BE2C (cell line): ENCODE data around the gene ACSM3.

Experiments used
- DNase-seq: peaks from one replicate; pipeline ENCODE4 v3.0.0-alpha.2; 2020
- H3K27me3 ChIP-seq: fragments of 250-450 bp; sonication (Bioruptor Pico); 2 replicates; pipeline ENCODE4 v1.5.1; 2020; ENCODE audit warnings: mild to moderate bottlenecking
- H3K36me3 ChIP-seq: fragments of 250-450 bp; sonication (Bioruptor Pico); 2 replicates; pipeline ENCODE4 v1.5.1; 2020; ENCODE audit warnings: mild to moderate bottlenecking
- H3K4me1 ChIP-seq: fragments of 250-450 bp; sonication (Bioruptor Pico); 2 replicates; pipeline ENCODE4 v1.5.1; 2020
- H3K4me3 ChIP-seq: 2 replicates; pipeline ENCODE4 v1.5.1; 2011; ENCODE audit warnings: low read depth, low read length
- H3K9me3 ChIP-seq: fragments of 250-450 bp; sonication (Bioruptor Pico); 2 replicates; pipeline ENCODE4 v1.5.1; 2020
- TF ChIP-seq, protein P1 (sequence below): IDR thresholded peaks from 2 replicates; pipeline ENCODE4 v1.5.1; 2012; ENCODE audit warnings: mild to moderate bottlenecking, low read depth, low read length

ACSM3 gene

DNA sequence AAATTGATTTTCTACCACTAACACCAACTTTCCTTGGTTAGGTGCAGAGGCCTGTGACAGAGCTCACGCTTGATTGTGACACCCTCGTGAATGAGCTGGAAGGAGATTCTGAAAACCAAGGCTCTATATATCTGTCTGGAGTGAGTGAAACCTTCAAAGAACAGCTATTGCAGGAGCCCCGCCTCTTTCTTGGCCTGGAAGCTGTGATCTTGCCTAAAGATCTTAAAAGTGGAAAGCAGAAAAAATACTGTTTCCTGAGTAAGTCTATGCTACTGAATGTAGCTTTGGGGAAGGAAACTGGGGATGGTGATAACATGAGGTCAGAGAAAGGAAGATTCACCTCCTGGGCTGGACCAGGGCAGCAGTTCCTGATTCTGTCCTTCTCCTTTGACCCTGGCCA is 80.8 kb downstream of the ACSM3 start:
- no peaks in the 10 kb centered on the region for H3K4me1 ChIP-seq
- no peak for DNase-seq
- no peak overlapping the region for H3K4me3 ChIP-seq

GRCh38 chr16:20846030-20846429 is 82.2 kb downstream of the ACSM3 start:
- H3K4me1 ChIP-seq: no peaks in the 10 kb centered on the region; the same call in 1 of the 2 replicates
- H3K36me3 ChIP-seq: peaks cover 11% of the 10 kb centered on the region
- H3K27me3 ChIP-seq: no peaks in the 10 kb centered on the region
- TF ChIP-seq, protein P1, sequence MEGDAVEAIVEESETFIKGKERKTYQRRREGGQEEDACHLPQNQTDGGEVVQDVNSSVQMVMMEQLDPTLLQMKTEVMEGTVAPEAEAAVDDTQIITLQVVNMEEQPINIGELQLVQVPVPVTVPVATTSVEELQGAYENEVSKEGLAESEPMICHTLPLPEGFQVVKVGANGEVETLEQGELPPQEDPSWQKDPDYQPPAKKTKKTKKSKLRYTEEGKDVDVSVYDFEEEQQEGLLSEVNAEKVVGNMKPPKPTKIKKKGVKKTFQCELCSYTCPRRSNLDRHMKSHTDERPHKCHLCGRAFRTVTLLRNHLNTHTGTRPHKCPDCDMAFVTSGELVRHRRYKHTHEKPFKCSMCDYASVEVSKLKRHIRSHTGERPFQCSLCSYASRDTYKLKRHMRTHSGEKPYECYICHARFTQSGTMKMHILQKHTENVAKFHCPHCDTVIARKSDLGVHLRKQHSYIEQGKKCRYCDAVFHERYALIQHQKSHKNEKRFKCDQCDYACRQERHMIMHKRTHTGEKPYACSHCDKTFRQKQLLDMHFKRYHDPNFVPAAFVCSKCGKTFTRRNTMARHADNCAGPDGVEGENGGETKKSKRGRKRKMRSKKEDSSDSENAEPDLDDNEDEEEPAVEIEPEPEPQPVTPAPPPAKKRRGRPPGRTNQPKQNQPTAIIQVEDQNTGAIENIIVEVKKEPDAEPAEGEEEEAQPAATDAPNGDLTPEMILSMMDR: no peak
- H3K9me3 ChIP-seq: no peaks in the 10 kb centered on the region
- H3K4me3 ChIP-seq: no peak overlapping the region
- no peak for DNase-seq

More for the DNA sequence above, 80.8 kb downstream of the ACSM3 start:
- Histone ChIP-seq H3K9me3 (no peaks in the 10 kb centered on the region), H3K36me3 (peaks cover 11% of the 10 kb centered on the region), H3K27me3 (no peaks in the 10 kb centered on the region)
- TF ChIP-seq, protein P1: no peak

GRCh38 chr16:20846551-20846950 is 82.7 kb downstream of the ACSM3 start:
- no peaks in the 10 kb centered on the region for H3K27me3 ChIP-seq
- H3K9me3 ChIP-seq: no peaks in the 10 kb centered on the region
- peaks cover 11% of the 10 kb centered on the region for H3K36me3 ChIP-seq
- TF ChIP-seq, protein P1: no peak
- no peak overlapping the region for H3K4me3 ChIP-seq
- no peaks in the 10 kb centered on the region; the same call in 1 of the 2 replicates for H3K4me1 ChIP-seq
- DNase-seq: no peak
